COR-L47 (cell line): ENCODE data around the gene BRCA1.
"Not testable (repeated sequence)": the region's sequence is repeated elsewhere in the genome, so short reads cannot be mapped to it uniquely, and the experiment has no call there.

Experiments
- DNase-seq: peaks from one replicate; lab custom pipeline; 2025; lab: John Stamatoyannopoulos, UW

Gene BRCA1

GRCh38 chr17:43134774-43135453 lies 9.8 kb upstream of the BRCA1 start:
- DNase-seq, result no peak

- DNase-seq, result not testable (repeated sequence)
These were observed 8.3 kb upstream of the BRCA1 start for GRCh38 chr17:43133439-43133838.

- DNase-seq, result no peak
These were observed 7.0 kb upstream of the BRCA1 start for GRCh38 chr17:43132117-43132516.

GRCh38 chr17:43129671-43130010 lies 4.5 kb upstream of the BRCA1 start:
- no peak for DNase-seq

- DNase-seq, result not testable (repeated sequence)
These were observed 2.2 kb upstream of the BRCA1 start for GRCh38 chr17:43127333-43127876.

GRCh38 chr17:43126911-43127290 lies 1.7 kb upstream of the BRCA1 start:
- DNase-seq, result no peak

- no peak for DNase-seq
These were observed 1.1 kb upstream of the BRCA1 start for GRCh38 chr17:43125967-43126910.

- no peak for DNase-seq
These were observed 6.2 kb downstream of the BRCA1 start for GRCh38 chr17:43118679-43119615.

GRCh38 chr17:43114151-43114552 lies 11.0 kb downstream of the BRCA1 start:
- DNase-seq, result no peak

GRCh38 chr17:43106552-43106951 lies 18.6 kb downstream of the BRCA1 start:
- DNase-seq, result no peak

GRCh38 chr17:43105146-43105545 lies 20.0 kb downstream of the BRCA1 start:
- DNase-seq, result no peak

- no peak for DNase-seq
These were observed 20.5 kb downstream of the BRCA1 start for GRCh38 chr17:43104665-43105064.

GRCh38 chr17:43095364-43095763 lies 29.8 kb downstream of the BRCA1 start:
- DNase-seq, result not testable (repeated sequence)

- DNase-seq, result no peak
These were observed 30.9 kb downstream of the BRCA1 start for GRCh38 chr17:43094129-43094835.

GRCh38 chr17:43092901-43093300 lies 32.3 kb downstream of the BRCA1 start:
- DNase-seq, result no peak

- DNase-seq, result no peak
These were observed 35.1 kb downstream of the BRCA1 start for GRCh38 chr17:43090022-43090421.

- no peak for DNase-seq
These were observed 39.7 kb downstream of the BRCA1 start for GRCh38 chr17:43085474-43085873.

GRCh38 chr17:43079641-43080302 lies 45.4 kb downstream of the BRCA1 start:
- DNase-seq, result no peak

- DNase-seq, result no peak
These were observed 50.3 kb downstream of the BRCA1 start for GRCh38 chr17:43074869-43075268.

- no peak for DNase-seq
These were observed 54.3 kb downstream of the BRCA1 start for GRCh38 chr17:43070872-43071271.

GRCh38 chr17:43070257-43070656 lies 54.9 kb downstream of the BRCA1 start:
- no peak for DNase-seq
